Esophagus muscularis mucosa (tissue), 4 donors: Measurements from ENCODE around the gene LCP2.

Source experiments
- EP300 ChIP-seq: sonication (generic); formaldehyde crosslinking; IDR thresholded peaks from one replicate; pipeline ENCODE4 v1.6.1; 2017; ENCODE audit warnings: antibody characterized with exemption
- POLR2A ChIP-seq: fragments of 450-650 bp; IDR thresholded peaks from one replicate; pipeline ENCODE4 v1.6.1; 2017; ENCODE audit warnings: antibody characterized with exemption, moderate library complexity, mild to moderate bottlenecking, low read depth
- POLR2AphosphoS5 ChIP-seq, 2 donors: sonication (generic); formaldehyde crosslinking; IDR thresholded peaks; one replicate each; pipeline ENCODE4 v1.6.1; 2017; ENCODE audit warnings: antibody characterized with exemption in 2 of 2
- TF ChIP-seq, protein P1 (sequence below), 3 experiments: fragments of 200-600 bp in 2 of 3; fragments of 450-650 bp in 1 of 3; sonication (generic) in 2 of 3; IDR thresholded peaks; one replicate each; pipeline ENCODE4 v1.5.1; 2017 to 2019; ENCODE audit warnings: antibody characterized with exemption in 3 of 3, mild to moderate bottlenecking in 2 of 3, moderate library complexity in 1 of 3

DNA sequence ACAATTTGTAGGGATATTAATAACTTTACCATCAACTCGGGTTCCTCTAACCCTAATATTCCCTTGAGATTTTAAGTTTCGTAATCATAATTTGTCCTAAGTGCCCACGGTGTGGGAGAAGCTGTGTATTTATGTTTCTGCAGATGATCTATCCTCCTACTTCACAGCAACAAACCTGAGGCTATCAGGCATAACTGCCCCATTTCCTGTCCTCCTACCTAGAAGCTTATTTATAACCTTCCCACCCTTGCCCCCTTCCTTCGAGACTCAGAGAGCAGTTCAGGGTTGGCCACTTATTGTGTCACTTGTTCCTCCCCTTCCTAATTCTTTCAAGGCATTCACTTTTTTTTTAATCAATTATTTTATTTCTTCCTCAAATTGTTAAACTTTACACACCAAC, 29.6 kb upstream of the LCP2 start:
- TF ChIP-seq, protein P1, sequence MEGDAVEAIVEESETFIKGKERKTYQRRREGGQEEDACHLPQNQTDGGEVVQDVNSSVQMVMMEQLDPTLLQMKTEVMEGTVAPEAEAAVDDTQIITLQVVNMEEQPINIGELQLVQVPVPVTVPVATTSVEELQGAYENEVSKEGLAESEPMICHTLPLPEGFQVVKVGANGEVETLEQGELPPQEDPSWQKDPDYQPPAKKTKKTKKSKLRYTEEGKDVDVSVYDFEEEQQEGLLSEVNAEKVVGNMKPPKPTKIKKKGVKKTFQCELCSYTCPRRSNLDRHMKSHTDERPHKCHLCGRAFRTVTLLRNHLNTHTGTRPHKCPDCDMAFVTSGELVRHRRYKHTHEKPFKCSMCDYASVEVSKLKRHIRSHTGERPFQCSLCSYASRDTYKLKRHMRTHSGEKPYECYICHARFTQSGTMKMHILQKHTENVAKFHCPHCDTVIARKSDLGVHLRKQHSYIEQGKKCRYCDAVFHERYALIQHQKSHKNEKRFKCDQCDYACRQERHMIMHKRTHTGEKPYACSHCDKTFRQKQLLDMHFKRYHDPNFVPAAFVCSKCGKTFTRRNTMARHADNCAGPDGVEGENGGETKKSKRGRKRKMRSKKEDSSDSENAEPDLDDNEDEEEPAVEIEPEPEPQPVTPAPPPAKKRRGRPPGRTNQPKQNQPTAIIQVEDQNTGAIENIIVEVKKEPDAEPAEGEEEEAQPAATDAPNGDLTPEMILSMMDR (IDR thresholded peaks at IDR 0.05): no peak
- TF ChIP-seq POLR2A (no peak), POLR2AphosphoS5 (IDR thresholded peaks at IDR 0.05) (no peak), EP300 (no peak)
